SK-N-SH (cell line): ENCODE results near the gene TAS2R9.

Experiments
- EZH2phosphoT487 ChIP-seq: fragments of 200-600 bp; sonication (generic); IDR thresholded peaks from 2 replicates; pipeline ENCODE4 v1.6.1; 2017; ENCODE audit warnings: low read depth, mixed run types, mild to moderate bottlenecking, antibody characterized with exemption, moderate library complexity, borderline replicate concordance
- FOXM1 ChIP-seq: IDR thresholded peaks from 2 replicates; pipeline ENCODE4 v1.4.0; 2012; ENCODE audit warnings: low read depth, mild to moderate bottlenecking
- GABPA ChIP-seq: IDR thresholded peaks from 2 replicates; pipeline ENCODE4 v1.4.0; 2012; ENCODE audit warnings: low read depth, mild to moderate bottlenecking
- JUND ChIP-seq: IDR thresholded peaks from 2 replicates; pipeline ENCODE4 v1.4.0; 2012
- NFIC ChIP-seq: IDR thresholded peaks from 2 replicates; pipeline ENCODE4 v1.4.0; 2012; ENCODE audit warnings: borderline replicate concordance
- RAD21 ChIP-seq: IDR thresholded peaks from 2 replicates; pipeline ENCODE4 v1.6.1; 2012; ENCODE audit warnings: mild to moderate bottlenecking, low read length
- SIN3A ChIP-seq: IDR thresholded peaks from 2 replicates; pipeline ENCODE4 v1.6.1; 2012; ENCODE audit warnings: low read depth, mild to moderate bottlenecking, low read length, moderate library complexity, borderline replicate concordance
- TAF1 ChIP-seq: IDR thresholded peaks from 2 replicates; pipeline ENCODE4 v1.6.1; 2012; ENCODE audit warnings: low read depth, mild to moderate bottlenecking, low read length, moderate library complexity, borderline replicate concordance
- TCF12 ChIP-seq: IDR thresholded peaks from 2 replicates; pipeline ENCODE4 v1.4.0; 2012
- YY1 ChIP-seq: IDR thresholded peaks from 2 replicates; pipeline ENCODE4 v1.4.0; 2012; ENCODE audit warnings: low read depth, mild to moderate bottlenecking
- TF ChIP-seq, protein P1 (sequence below): fragments of 200-600 bp; sonication (generic); IDR thresholded peaks from 2 replicates; pipeline ENCODE4 v1.6.1; 2017; ENCODE audit warnings: antibody characterized with exemption, mild to moderate bottlenecking, moderate library complexity
- TF ChIP-seq, protein P2 (sequence below): IDR thresholded peaks from 2 replicates; pipeline ENCODE4 v1.4.0; 2012; ENCODE audit warnings: low read depth, borderline replicate concordance
- TF ChIP-seq, protein P3 (sequence below): IDR thresholded peaks from 2 replicates; pipeline ENCODE4 v1.6.1; 2012; ENCODE audit warnings: mild to moderate bottlenecking, low read depth, low read length, moderate library complexity

DNA sequence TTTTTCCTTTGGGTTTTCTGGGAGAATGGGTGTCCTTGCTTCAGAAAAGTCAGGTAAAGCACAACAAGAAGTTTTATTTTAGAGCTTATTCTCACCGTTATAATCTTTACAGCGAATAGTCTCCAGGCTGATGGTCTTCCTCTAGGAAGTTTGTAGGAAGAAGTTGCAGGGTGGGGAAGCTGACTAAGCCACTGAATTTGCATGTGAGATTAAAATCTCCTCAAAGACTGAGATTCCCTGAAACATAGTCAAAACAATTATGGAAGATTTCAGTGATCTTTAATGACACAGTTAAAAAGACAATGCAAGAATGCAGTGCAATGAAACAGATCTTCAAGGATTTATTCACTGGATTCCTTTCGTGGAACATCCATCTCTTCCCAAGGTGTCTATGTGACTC is 15.0 kb upstream of the TAS2R9 start:
- TF ChIP-seq, protein P1, sequence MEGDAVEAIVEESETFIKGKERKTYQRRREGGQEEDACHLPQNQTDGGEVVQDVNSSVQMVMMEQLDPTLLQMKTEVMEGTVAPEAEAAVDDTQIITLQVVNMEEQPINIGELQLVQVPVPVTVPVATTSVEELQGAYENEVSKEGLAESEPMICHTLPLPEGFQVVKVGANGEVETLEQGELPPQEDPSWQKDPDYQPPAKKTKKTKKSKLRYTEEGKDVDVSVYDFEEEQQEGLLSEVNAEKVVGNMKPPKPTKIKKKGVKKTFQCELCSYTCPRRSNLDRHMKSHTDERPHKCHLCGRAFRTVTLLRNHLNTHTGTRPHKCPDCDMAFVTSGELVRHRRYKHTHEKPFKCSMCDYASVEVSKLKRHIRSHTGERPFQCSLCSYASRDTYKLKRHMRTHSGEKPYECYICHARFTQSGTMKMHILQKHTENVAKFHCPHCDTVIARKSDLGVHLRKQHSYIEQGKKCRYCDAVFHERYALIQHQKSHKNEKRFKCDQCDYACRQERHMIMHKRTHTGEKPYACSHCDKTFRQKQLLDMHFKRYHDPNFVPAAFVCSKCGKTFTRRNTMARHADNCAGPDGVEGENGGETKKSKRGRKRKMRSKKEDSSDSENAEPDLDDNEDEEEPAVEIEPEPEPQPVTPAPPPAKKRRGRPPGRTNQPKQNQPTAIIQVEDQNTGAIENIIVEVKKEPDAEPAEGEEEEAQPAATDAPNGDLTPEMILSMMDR = no peak
- no peak for TF ChIP-seq GABPA
- TF ChIP-seq, protein P2, sequence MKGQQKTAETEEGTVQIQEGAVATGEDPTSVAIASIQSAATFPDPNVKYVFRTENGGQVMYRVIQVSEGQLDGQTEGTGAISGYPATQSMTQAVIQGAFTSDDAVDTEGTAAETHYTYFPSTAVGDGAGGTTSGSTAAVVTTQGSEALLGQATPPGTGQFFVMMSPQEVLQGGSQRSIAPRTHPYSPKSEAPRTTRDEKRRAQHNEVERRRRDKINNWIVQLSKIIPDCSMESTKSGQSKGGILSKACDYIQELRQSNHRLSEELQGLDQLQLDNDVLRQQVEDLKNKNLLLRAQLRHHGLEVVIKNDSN = no peak
- no peak for TF ChIP-seq TCF12
- no peak for TF ChIP-seq JUND
- no peak for TF ChIP-seq EZH2phosphoT487
- TF ChIP-seq YY1 = no peak
- no peak for TF ChIP-seq SIN3A
- TF ChIP-seq TAF1 = no peak
- no peak for TF ChIP-seq RAD21
- TF ChIP-seq, protein P3, sequence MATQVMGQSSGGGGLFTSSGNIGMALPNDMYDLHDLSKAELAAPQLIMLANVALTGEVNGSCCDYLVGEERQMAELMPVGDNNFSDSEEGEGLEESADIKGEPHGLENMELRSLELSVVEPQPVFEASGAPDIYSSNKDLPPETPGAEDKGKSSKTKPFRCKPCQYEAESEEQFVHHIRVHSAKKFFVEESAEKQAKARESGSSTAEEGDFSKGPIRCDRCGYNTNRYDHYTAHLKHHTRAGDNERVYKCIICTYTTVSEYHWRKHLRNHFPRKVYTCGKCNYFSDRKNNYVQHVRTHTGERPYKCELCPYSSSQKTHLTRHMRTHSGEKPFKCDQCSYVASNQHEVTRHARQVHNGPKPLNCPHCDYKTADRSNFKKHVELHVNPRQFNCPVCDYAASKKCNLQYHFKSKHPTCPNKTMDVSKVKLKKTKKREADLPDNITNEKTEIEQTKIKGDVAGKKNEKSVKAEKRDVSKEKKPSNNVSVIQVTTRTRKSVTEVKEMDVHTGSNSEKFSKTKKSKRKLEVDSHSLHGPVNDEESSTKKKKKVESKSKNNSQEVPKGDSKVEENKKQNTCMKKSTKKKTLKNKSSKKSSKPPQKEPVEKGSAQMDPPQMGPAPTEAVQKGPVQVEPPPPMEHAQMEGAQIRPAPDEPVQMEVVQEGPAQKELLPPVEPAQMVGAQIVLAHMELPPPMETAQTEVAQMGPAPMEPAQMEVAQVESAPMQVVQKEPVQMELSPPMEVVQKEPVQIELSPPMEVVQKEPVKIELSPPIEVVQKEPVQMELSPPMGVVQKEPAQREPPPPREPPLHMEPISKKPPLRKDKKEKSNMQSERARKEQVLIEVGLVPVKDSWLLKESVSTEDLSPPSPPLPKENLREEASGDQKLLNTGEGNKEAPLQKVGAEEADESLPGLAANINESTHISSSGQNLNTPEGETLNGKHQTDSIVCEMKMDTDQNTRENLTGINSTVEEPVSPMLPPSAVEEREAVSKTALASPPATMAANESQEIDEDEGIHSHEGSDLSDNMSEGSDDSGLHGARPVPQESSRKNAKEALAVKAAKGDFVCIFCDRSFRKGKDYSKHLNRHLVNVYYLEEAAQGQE = no peak
- TF ChIP-seq NFIC = no peak
- no peak for TF ChIP-seq FOXM1
